ENCODE results near the gene FBXO38.

Gene FBXO38

GRCh38 chr5:148397968-148398595, 14.3 kb downstream of the FBXO38 start:
- H3K27ac ChIP-seq (ENCODE audit: insufficient read depth, low read length, poor library complexity, severe bottlenecking), result no peak overlapping the region
- H3K36me3 ChIP-seq (ENCODE audit: control insufficient read depth, insufficient read depth, low read length), result peaks cover 43% of the 10 kb centered on the region

DNA sequence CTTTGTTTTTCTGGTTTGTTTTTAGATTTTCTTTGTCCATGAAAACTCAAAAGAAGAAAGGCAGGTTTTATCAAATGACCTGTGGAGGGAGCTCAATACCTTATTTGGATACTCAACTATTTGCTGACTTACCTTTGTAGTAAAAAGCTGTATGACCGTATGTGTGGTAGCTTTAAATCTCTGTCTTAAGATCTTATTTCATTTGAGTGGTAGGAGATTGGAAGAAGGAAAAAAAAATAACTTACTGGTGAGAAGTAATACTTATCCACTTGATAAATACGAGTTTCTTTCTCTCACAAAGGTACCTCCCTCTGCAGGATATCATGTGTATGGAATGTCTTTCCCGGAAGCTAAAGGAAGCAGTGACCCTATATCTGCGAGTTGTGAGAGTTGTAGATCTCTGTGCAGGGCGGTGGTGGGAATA, 15.0 kb downstream of the FBXO38 start:
- Histone ChIP-seq H3K36me3 (ENCODE audit: control insufficient read depth, insufficient read depth, low read length) (peaks cover 47% of the 10 kb centered on the region), H3K4me3 (ENCODE audit: insufficient read depth, low read depth, low read length, poor library complexity, severe bottlenecking) (no peak overlapping the region), H3K4me1 (ENCODE audit: control insufficient read depth, insufficient read depth, low read length, poor library complexity, severe bottlenecking) (no peaks in the 10 kb centered on the region), H3K27me3 (replicated peaks; ENCODE audit: control insufficient read depth, insufficient read depth, low read length, poor library complexity, severe bottlenecking) (no peaks in the 10 kb centered on the region), H3K27ac (ENCODE audit: insufficient read depth, low read length, poor library complexity, severe bottlenecking) (no peak overlapping the region), H3K9me3 (ENCODE audit: control insufficient read depth, low read length) (no peaks in the 10 kb centered on the region)
- DNase-seq, result no peak

More at GRCh38 chr5:148397968-148398595, 14.3 kb downstream of the FBXO38 start:
- no peaks in the 10 kb centered on the region for H3K9me3 ChIP-seq (ENCODE audit: control insufficient read depth, low read length)
- no peaks in the 10 kb centered on the region for H3K27me3 ChIP-seq (replicated peaks; ENCODE audit: control insufficient read depth, insufficient read depth, low read length, poor library complexity, severe bottlenecking)
- H3K4me3 ChIP-seq (ENCODE audit: insufficient read depth, low read depth, low read length, poor library complexity, severe bottlenecking), result no peak overlapping the region
- no peak for DNase-seq
- H3K4me1 ChIP-seq (ENCODE audit: control insufficient read depth, insufficient read depth, low read length, poor library complexity, severe bottlenecking), result no peaks in the 10 kb centered on the region

DNA sequence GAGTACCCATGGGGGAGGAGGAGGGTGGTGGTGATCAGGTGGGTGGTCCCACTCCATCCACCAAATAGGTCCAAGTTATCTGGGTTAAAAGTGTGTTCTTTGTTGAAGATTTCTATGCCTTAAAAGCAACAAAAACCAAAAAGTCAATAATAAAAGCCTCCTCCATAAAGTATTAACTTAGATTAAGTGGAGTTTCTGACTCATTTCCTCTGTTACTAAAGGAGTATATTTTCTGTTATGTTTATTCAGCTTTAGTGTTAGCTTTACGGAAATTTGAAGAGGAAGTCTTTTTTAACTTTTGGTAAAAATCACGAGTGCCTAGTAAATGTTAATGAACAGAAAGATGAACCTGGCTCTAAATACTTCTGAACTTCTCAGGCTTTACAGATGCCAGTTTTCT, 17.8 kb downstream of the FBXO38 start:
- no peak for DNase-seq
- Histone ChIP-seq H3K4me1 (ENCODE audit: control insufficient read depth, insufficient read depth, low read length, poor library complexity, severe bottlenecking) (no peaks in the 10 kb centered on the region), H3K27me3 (replicated peaks; ENCODE audit: control insufficient read depth, insufficient read depth, low read length, poor library complexity, severe bottlenecking) (no peaks in the 10 kb centered on the region), H3K36me3 (ENCODE audit: control insufficient read depth, insufficient read depth, low read length) (peaks cover 65% of the 10 kb centered on the region), H3K4me3 (ENCODE audit: insufficient read depth, low read depth, low read length, poor library complexity, severe bottlenecking) (no peak overlapping the region), H3K9me3 (ENCODE audit: control insufficient read depth, low read length) (no peaks in the 10 kb centered on the region), H3K27ac (ENCODE audit: insufficient read depth, low read length, poor library complexity, severe bottlenecking) (no peak overlapping the region)

- DNase-seq, result no peak
- Histone ChIP-seq H3K36me3 (ENCODE audit: control insufficient read depth, insufficient read depth, low read length) (peaks cover 67% of the 10 kb centered on the region), H3K4me3 (ENCODE audit: insufficient read depth, low read depth, low read length, poor library complexity, severe bottlenecking) (no peak overlapping the region), H3K27me3 (replicated peaks; ENCODE audit: control insufficient read depth, insufficient read depth, low read length, poor library complexity, severe bottlenecking) (no peaks in the 10 kb centered on the region), H3K27ac (ENCODE audit: insufficient read depth, low read length, poor library complexity, severe bottlenecking) (no peak overlapping the region), H3K4me1 (ENCODE audit: control insufficient read depth, insufficient read depth, low read length, poor library complexity, severe bottlenecking) (no peaks in the 10 kb centered on the region), H3K9me3 (ENCODE audit: control insufficient read depth, low read length) (no peaks in the 10 kb centered on the region)
Observed at GRCh38 chr5:148403344-148403743, 19.6 kb downstream of the FBXO38 start.

DNA sequence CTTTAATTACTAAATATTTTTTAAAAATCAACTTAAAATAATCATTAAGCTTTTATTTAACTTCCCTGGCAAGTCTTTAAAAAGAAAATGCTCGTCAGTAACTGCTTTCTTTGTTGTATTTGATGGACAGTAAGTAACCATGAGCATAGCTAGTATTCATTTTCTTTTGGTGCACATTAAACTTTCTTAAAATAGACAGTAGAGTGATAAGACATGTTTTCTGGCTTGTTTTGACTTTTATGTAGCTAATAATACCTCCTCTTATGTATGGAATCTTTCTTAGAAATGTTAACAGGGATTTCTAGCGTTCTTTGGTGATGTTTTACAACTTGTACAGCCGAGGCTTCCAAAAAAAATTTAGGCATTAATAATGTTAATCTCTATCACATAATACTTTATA, 22.6 kb downstream of the FBXO38 start:
- DNase-seq, result no peak
- Histone ChIP-seq H3K27ac (ENCODE audit: insufficient read depth, low read length, poor library complexity, severe bottlenecking) (no peak overlapping the region), H3K4me1 (ENCODE audit: control insufficient read depth, insufficient read depth, low read length, poor library complexity, severe bottlenecking) (no peaks in the 10 kb centered on the region), H3K4me3 (ENCODE audit: insufficient read depth, low read depth, low read length, poor library complexity, severe bottlenecking) (no peak overlapping the region), H3K36me3 (ENCODE audit: control insufficient read depth, insufficient read depth, low read length) (peaks cover 78% of the 10 kb centered on the region), H3K27me3 (replicated peaks; ENCODE audit: control insufficient read depth, insufficient read depth, low read length, poor library complexity, severe bottlenecking) (no peaks in the 10 kb centered on the region), H3K9me3 (ENCODE audit: control insufficient read depth, low read length) (no peaks in the 10 kb centered on the region)

- no peaks in the 10 kb centered on the region for H3K4me1 ChIP-seq (ENCODE audit: control insufficient read depth, insufficient read depth, low read length, poor library complexity, severe bottlenecking)
- no peaks in the 10 kb centered on the region for H3K27me3 ChIP-seq (replicated peaks; ENCODE audit: control insufficient read depth, insufficient read depth, low read length, poor library complexity, severe bottlenecking)
- peaks cover 77% of the 10 kb centered on the region for H3K36me3 ChIP-seq (ENCODE audit: control insufficient read depth, insufficient read depth, low read length)
- H3K4me3 ChIP-seq (ENCODE audit: insufficient read depth, low read depth, low read length, poor library complexity, severe bottlenecking), result no peak overlapping the region
- no peaks in the 10 kb centered on the region for H3K9me3 ChIP-seq (ENCODE audit: control insufficient read depth, low read length)
- no peak for DNase-seq
- H3K27ac ChIP-seq (ENCODE audit: insufficient read depth, low read length, poor library complexity, severe bottlenecking), result no peak overlapping the region
Observed at GRCh38 chr5:148408092-148408491, 24.3 kb downstream of the FBXO38 start.

DNA sequence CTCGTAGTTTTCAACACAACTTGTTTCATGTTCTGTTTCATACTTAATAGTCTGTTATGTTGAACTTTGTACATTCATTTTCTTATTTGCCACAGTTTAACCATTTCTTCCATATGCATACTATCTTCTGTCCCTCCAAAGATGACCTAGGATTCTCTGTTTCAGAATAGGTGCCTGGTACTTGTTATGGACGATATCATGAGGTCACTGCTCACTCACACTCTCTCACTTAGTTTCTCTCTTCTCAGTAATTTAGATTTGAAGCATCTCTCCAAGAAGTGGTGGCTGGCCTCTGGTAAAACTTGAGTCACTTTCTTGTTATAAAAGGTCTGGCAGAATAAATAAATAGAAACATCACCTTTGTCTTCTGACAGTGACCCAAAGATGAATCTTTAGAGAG, 28.4 kb downstream of the FBXO38 start:
- Histone ChIP-seq H3K36me3 (ENCODE audit: control insufficient read depth, insufficient read depth, low read length) (peaks cover 81% of the 10 kb centered on the region), H3K27ac (ENCODE audit: insufficient read depth, low read length, poor library complexity, severe bottlenecking) (no peak overlapping the region)
- DNase-seq, result no peak

GRCh38 chr5:148414833-148415232, 31.1 kb downstream of the FBXO38 start:
- Histone ChIP-seq H3K36me3 (ENCODE audit: control insufficient read depth, insufficient read depth, low read length) (peaks cover 84% of the 10 kb centered on the region), H3K27ac (ENCODE audit: insufficient read depth, low read length, poor library complexity, severe bottlenecking) (no peak overlapping the region), H3K4me3 (ENCODE audit: insufficient read depth, low read depth, low read length, poor library complexity, severe bottlenecking) (no peak overlapping the region), H3K9me3 (ENCODE audit: control insufficient read depth, low read length) (no peaks in the 10 kb centered on the region), H3K4me1 (ENCODE audit: control insufficient read depth, insufficient read depth, low read length, poor library complexity, severe bottlenecking) (no peaks in the 10 kb centered on the region), H3K27me3 (replicated peaks; ENCODE audit: control insufficient read depth, insufficient read depth, low read length, poor library complexity, severe bottlenecking) (no peaks in the 10 kb centered on the region)
- no peak for DNase-seq

More for the DNA sequence above, 28.4 kb downstream of the FBXO38 start:
- Histone ChIP-seq H3K27me3 (replicated peaks; ENCODE audit: control insufficient read depth, insufficient read depth, low read length, poor library complexity, severe bottlenecking) (no peaks in the 10 kb centered on the region), H3K4me1 (ENCODE audit: control insufficient read depth, insufficient read depth, low read length, poor library complexity, severe bottlenecking) (no peaks in the 10 kb centered on the region), H3K9me3 (ENCODE audit: control insufficient read depth, low read length) (no peaks in the 10 kb centered on the region), H3K4me3 (ENCODE audit: insufficient read depth, low read depth, low read length, poor library complexity, severe bottlenecking) (no peak overlapping the region)

GRCh38 chr5:148416416-148416815, 32.7 kb downstream of the FBXO38 start:
- no peak overlapping the region for H3K4me3 ChIP-seq (ENCODE audit: insufficient read depth, low read depth, low read length, poor library complexity, severe bottlenecking)
- no peaks in the 10 kb centered on the region for H3K4me1 ChIP-seq (ENCODE audit: control insufficient read depth, insufficient read depth, low read length, poor library complexity, severe bottlenecking)
- H3K9me3 ChIP-seq (ENCODE audit: control insufficient read depth, low read length), result no peaks in the 10 kb centered on the region
- H3K27ac ChIP-seq (ENCODE audit: insufficient read depth, low read length, poor library complexity, severe bottlenecking), result no peak overlapping the region
- peaks cover 75% of the 10 kb centered on the region for H3K36me3 ChIP-seq (ENCODE audit: control insufficient read depth, insufficient read depth, low read length)
- H3K27me3 ChIP-seq (replicated peaks; ENCODE audit: control insufficient read depth, insufficient read depth, low read length, poor library complexity, severe bottlenecking), result no peaks in the 10 kb centered on the region
- no peak for DNase-seq

- H3K36me3 ChIP-seq (ENCODE audit: control insufficient read depth, insufficient read depth, low read length), result peaks cover 72% of the 10 kb centered on the region
- H3K9me3 ChIP-seq (ENCODE audit: control insufficient read depth, low read length), result no peaks in the 10 kb centered on the region
- H3K4me3 ChIP-seq (ENCODE audit: insufficient read depth, low read depth, low read length, poor library complexity, severe bottlenecking), result no peak overlapping the region
- H3K27me3 ChIP-seq (replicated peaks; ENCODE audit: control insufficient read depth, insufficient read depth, low read length, poor library complexity, severe bottlenecking), result no peaks in the 10 kb centered on the region
- no peak for DNase-seq
- no peaks in the 10 kb centered on the region for H3K4me1 ChIP-seq (ENCODE audit: control insufficient read depth, insufficient read depth, low read length, poor library complexity, severe bottlenecking)
- no peak overlapping the region for H3K27ac ChIP-seq (ENCODE audit: insufficient read depth, low read length, poor library complexity, severe bottlenecking)
Observed at GRCh38 chr5:148416921-148417320, 33.2 kb downstream of the FBXO38 start.

Measured in effector memory CD4-positive, alpha-beta T cell (primary cell).